ENCODE measurements around the gene RASGRP3.

- TF ChIP-seq POLR2AphosphoS5 (IDR thresholded peaks at IDR 0.05) (no peak), CTCF (IDR thresholded peaks at IDR 0.05) (no peak)
Observed at GRCh38 chr2:33561872-33562271, 85.4 kb downstream of the RASGRP3 start.
